Measurements from ENCODE around the gene CFAP77.
"Not testable (repeated sequence)": the region's sequence is repeated elsewhere in the genome, so short reads cannot be mapped to it uniquely, and the experiment has no call there.

The CFAP77 gene

GRCh38 chr9:132547052-132547431 is 137.0 kb downstream of the CFAP77 start:
- no peak for DNase-seq (ENCODE audit: low read depth in 1 of 2, low spot score in 1 of 2)

GRCh38 chr9:132547436-132547835 is 137.4 kb downstream of the CFAP77 start:
- DNase-seq (ENCODE audit: low read depth in 1 of 2, low spot score in 1 of 2) = no peak

DNA sequence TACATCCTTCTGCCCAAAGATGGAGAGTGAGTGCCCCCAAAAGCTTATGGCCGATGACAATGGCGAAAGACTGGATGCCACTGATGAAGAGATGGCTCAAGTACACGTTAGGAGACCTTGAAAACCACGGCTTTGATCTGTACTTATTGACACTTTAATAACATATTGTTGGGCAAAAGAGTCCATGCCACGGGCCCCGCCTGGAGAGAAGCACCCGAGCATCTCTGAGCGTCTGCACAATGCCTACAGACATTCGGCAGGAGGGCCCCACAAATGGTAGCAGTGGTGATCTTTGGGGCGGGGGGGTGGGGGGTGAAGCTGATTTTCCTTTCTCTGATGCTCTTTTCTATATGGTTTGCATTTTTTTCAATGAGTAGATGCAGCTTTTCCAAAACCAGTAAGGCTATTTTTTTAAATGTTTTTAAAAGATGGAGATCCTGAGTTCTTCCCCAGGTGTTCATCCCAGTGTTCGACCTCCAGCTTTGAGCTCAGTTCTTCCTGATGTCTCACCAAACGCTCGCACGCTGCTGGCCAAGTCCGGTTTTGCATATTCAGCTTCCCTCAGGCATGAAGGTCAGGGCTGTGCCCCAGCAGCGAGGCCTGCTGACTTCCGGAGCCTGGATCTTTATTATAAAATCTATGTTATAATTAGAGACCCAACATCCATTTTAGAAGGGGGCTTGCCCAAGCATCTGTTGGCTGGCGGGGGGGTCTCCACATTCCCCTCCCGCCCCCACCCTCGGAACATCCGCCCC is 138.1 kb downstream of the CFAP77 start:
- no peak for DNase-seq (ENCODE audit: low read depth in 1 of 2, low spot score in 1 of 2)

DNA sequence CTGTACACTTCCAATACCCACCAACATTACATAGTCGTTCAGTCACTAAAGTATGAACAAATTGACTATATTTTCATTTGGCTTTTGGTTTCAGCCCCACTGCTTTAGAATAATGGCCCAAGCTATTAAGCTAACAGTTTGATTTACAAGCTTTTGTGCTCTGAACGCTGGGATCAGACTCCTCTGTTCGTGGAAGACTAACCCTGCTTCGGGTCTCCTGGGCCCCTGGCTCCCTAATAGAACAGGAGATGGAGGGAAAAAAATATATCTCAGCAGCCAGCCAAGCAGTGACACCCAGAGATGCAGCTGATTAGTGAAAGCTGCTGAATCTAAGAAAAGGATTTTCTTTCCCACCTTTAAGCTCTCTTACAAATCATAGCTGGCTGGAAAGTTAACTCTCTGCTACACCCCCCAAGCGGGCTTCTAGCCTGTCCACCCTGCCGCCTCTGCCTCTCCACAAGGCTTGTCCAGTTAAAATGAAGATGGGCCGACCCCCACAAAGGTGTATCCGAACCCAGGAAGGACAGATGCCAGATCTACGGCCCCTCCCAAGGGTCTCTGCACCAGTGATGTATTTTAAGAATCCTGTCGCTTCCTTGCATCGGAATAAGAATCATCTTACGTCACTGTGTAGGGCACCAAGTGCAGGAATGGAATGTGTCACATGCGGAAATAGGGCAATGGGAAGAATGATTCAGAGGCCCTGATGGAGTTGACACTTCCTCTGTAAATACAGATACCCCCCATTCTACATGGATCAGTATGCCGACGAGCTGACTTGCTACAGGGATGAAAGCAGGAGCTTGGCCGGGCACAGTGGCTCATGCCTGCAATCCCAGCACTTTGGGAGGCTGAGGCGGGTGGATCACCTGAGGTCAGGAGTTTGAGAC is 139.0 kb downstream of the CFAP77 start:
- no peak for DNase-seq (ENCODE audit: low read depth in 1 of 2, low spot score in 1 of 2)

DNA sequence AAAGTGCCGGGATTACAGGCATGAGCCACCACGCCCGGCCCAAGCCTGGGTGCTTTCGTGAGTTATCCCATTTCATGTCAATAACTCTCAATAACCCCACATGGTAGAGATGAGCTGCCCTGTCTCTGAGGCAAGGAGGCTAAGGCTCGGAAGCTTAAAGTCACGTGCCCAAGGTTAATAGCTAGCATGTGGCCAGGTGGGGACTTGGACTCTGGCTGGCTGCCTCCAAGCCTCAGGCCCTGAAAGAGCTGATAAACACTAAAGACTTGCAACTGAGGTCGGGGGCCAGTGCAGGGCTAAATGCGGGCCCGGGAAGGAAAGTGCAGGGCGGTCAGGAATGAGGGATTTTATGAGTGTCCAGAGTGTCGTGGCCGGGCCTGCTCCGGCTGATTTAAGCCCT is 141.5 kb downstream of the CFAP77 start:
- no peak for DNase-seq (ENCODE audit: low read depth in 1 of 2, low spot score in 1 of 2)

- DNase-seq (ENCODE audit: low read depth in 1 of 2, low spot score in 1 of 2) = no peak
Observed at GRCh38 chr9:132552041-132552440, 142.0 kb downstream of the CFAP77 start.

DNA sequence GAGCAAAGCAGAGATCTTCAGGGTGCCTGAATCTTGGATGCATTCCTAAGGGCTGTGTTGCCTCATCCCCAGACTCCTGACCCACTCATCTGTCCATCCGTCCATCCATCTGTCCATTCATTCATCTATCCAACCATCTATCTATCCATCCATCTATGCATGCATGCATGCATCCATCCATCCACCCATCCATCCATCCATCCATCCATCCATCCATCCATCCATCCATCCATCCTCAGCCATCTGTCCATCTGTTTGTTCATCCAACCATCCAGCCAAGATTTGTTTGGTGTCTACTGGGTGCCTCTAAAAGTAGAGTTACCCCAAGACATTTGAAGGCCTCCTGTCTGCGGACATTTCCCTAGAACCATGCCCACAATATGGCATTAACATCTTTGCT is 144.7 kb downstream of the CFAP77 start:
- DNase-seq (ENCODE audit: low read depth in 1 of 2, low spot score in 1 of 2) = no peak

- DNase-seq (ENCODE audit: low read depth in 1 of 2, low spot score in 1 of 2) = no peak
Observed at GRCh38 chr9:132555528-132555927, 145.5 kb downstream of the CFAP77 start.

DNA sequence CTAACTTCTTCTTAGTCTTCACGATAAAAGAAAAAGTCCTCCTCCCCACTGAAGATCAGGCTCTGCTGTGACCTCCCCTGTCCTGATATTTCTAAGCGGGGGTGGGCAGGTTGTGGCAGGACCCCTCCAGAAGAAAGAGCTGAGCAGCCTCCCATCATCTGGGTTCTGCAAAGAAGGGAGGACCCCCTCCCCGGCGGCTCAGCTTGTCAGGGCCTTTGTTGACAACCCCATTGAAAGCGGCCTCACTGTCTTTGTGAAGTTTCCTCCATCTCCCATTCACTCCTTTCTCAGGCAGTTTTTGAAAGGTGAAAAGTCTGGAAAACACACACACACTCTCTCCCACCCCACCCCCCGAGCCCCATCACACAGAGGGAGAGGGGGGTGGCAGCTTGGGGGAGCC is 146.2 kb downstream of the CFAP77 start:
- DNase-seq (ENCODE audit: low read depth in 1 of 2, low spot score in 1 of 2) = no peak

GRCh38 chr9:132556714-132557113 is 146.7 kb downstream of the CFAP77 start:
- no peak for DNase-seq (ENCODE audit: low read depth in 1 of 2, low spot score in 1 of 2)

DNA sequence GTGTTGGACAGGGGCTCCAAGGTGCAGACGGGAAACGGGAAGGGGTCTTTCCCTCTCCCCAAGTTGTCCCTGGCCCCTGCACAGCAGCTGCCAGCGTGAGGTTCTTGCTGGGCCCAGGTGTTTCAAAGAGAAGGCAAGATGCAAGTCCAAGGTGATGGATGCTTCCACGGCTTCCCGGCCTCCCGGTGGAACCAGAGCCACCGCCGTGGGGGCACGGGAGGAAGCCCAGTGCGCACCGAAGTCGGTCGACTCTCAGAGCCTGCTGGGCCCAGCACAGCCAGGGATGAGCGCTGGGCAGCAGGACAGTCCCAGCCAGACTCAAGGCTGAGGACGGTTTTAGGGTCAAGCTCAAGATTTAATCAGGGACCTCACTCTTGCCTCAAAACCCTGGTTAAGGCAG is 147.1 kb downstream of the CFAP77 start:
- DNase-seq (ENCODE audit: low read depth in 1 of 2, low spot score in 1 of 2) = no peak

DNA sequence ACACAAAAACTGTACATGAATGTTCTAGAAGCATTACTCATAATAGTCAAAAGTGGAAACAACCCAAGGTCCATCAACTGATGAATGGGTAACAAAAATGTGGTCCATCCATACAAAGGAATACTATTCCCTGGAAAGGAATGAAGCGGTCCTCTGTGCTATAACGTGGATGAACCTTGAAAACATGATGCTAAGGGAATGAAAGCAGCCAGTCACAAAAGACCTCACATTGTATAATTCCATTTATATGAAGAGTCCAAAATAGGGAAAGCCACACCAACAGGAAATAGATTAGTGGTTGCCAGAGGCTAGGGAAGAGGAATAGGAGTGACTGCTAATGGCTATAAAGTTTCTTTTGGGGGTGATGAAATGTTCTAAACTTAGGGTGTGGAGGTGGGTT is 149.7 kb downstream of the CFAP77 start:
- no peak for DNase-seq (ENCODE audit: low read depth in 1 of 2, low spot score in 1 of 2)

- DNase-seq (ENCODE audit: low read depth in 1 of 2, low spot score in 1 of 2) = no peak
Observed at GRCh38 chr9:132560616-132561202, 150.7 kb downstream of the CFAP77 start.

DNA sequence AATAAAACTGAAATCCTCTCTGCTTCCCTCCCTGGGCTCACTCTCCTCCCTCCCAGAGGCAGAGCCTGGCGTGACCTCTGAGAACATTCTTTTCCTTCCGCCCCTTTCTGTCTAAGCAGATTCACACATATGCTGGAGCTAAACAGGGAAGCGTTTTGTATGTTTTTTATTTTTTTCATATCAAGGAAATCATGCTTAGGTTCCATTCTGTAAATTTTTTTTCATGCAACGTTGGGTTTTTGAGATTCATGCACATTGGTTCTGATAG is 152.2 kb downstream of the CFAP77 start:
- no peak for DNase-seq (ENCODE audit: low read depth in 1 of 2, low spot score in 1 of 2)

DNA sequence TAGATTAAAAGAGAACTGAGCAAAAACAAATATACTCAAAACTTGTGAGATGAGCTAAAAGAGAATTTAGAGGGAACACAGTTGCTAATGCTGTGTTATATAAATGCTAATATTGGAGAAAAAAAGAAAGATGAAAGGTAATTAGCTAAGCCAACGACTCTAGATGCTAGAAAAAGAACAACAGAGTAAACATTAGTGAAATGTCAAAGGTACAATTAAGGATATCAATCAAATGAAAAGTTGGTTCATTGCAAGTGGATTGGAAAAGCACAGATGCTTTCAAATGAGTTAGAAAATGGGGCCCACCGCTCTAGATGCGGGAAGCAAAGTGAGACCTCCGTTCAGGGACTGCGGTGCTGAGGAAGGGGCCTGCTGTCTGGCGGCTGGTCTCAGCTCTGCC is 154.5 kb downstream of the CFAP77 start:
- no peak for DNase-seq (ENCODE audit: low read depth in 1 of 2, low spot score in 1 of 2)

GRCh38 chr9:132568787-132569186 is 158.8 kb downstream of the CFAP77 start:
- not testable (repeated sequence) for DNase-seq (ENCODE audit: low read depth in 1 of 2, low spot score in 1 of 2)

GRCh38 chr9:132571806-132572600 is 162.0 kb downstream of the CFAP77 start:
- no peak for DNase-seq (ENCODE audit: low read depth in 1 of 2, low spot score in 1 of 2)

DNA sequence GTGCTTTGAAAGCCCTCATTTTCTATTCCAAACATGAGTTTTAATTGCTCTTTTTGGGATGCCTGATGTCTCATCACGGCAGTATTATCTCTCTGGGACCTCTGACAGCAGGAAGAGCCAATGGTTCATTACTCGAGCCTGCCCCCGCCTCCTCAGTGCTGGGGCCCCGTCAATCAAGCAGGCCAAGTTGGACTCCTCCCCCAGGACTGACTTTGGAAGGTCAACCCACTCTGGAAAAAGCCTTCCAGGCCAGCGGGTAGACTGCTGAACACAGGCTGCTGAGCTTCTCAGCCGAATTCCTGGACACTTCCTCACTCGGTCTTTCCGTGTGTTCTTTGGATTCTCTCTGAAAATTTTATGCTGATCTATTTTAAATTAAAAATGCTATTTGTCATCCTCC is 162.9 kb downstream of the CFAP77 start:
- no peak for DNase-seq (ENCODE audit: low read depth in 1 of 2, low spot score in 1 of 2)

DNA sequence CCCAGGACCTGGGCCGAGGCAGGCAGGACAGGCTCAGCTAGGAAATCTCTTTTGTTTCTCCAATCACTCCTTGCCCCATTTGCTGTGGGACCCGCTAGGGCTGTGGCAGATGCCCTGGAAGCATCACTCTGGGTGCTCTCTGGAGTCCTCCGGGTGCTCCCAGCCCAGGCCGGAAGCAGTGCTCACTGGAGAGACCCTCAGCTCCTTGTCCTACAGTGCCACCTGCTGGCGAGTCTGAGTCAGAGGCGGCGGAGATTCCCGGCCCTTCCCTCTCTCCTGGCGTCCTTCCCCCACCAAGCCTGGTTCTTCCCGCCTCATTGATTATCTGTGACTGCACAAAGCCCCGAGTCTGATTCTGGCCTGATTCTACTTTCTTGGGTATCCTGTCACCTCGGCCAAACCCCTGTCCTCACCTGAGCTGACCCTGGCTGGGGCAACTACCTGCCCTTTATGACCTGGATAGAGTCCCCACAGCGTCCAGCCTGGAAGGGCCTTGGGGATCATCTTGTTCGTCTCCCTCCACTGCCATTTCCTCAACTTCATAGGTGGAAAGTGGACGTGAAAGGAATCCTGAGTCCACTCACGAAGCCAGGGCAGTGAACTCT is 165.1 kb downstream of the CFAP77 start:
- no peak for DNase-seq (ENCODE audit: low read depth in 1 of 2, low spot score in 1 of 2)

- DNase-seq (ENCODE audit: low read depth in 1 of 2, low spot score in 1 of 2) = no peak
Observed at GRCh38 chr9:132575811-132576210, 165.8 kb downstream of the CFAP77 start.

DNA sequence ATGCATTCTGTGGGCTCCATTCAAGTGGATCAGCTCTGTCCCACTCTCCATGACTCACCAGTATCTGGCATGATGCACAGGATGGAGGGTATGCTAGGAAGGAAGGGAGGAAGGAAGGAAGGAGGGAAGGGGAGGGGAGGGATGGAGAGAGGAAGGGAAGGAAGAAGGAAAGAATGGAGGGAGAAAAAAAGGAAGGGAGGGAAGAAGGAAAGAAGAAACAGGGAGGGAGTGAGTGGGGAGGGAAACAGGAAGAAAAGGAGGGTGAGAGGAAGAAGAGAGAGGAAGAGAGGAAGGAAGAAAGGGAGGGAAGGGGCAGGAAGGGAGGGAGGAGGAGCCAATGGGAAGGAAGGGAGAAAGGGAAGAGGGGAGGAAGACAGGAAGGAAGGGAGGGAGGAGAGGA is 167.1 kb downstream of the CFAP77 start:
- DNase-seq (ENCODE audit: low read depth in 1 of 2, low spot score in 1 of 2) = no peak
